TTC549 (cell line): Measurements from ENCODE around the gene GATA6.

Experiments used
- FAIRE-seq: peaks from 2 replicates; lab custom pipeline; 2012; peaks lifted over from hg19 to GRCh38; lab: Jason Lieb, UNC

Gene GATA6

GRCh38 chr18:22250026-22250425 lies 80.6 kb downstream of the GATA6 start:
- FAIRE-seq: no peak

GRCh38 chr18:22250591-22250996 lies 81.2 kb downstream of the GATA6 start:
- no peak for FAIRE-seq
